Right lobe of liver (tissue), 4 donors: Measurements from ENCODE around the gene BCCIP.

Experiments
- CTCF ChIP-seq, 4 donors: fragments of 200-600 bp in 3 of 4; fragments of 450-650 bp in 1 of 4; IDR thresholded peaks; one replicate each; pipeline versions ENCODE4 v1.5.1 to v1.8.0; 2016 to 2022; ENCODE audit warnings: antibody characterized with exemption in 4 of 4, mild to moderate bottlenecking in 2 of 4
- POLR2A ChIP-seq: fragments of 450-650 bp; IDR thresholded peaks from one replicate; pipeline ENCODE4 v1.6.1; 2017; ENCODE audit warnings: antibody characterized with exemption, mild to moderate bottlenecking
- donor health status: DM: no; HTN: no; CAD: no.
- donor health status: DM: no; HTN: no; CAD: no.
- donor health status: DM: no; HTN: yes; CAD: no.

- TF ChIP-seq CTCF (IDR thresholded peaks at IDR 0.05), result no peak
- no peak for TF ChIP-seq POLR2A
Measured at GRCh38 chr10:125785791-125786190, 37.6 kb upstream of the BCCIP start.
